CD4-positive, alpha-beta T cell treated with Interferon alpha-2 for 1 hour (primary cell): ENCODE data around the gene ZBTB1.

Experiments
- DNase-seq, 2 donors: peaks; one replicate each; pipeline ENCODE4 v3.0.0-alpha.2; 2020 to 2022

The ZBTB1 gene

DNA sequence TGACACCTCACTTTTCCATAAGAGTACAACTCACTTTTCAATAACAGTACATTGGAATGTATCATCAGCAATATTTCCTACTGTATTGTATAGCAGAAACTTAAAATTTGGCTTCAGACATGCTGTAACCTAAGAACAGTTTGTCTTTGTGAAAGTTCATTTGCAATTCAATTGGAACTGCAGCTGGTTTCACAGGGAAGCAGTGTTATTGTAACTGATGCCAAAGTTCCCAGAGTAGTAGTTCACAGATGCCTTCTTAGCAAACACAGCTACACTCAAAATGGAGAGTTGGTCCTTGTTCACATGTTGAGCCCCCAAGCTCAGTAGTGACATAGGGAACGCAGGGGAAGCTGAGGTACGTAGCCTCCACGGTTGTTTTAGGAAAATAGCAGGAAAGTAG, 68.5 kb downstream of the ZBTB1 start:
- DNase-seq, result no peak
